GM19467 (cell line): ENCODE data around the gene ANKRD44.
"Not testable (repeated sequence)": the region's sequence is repeated elsewhere in the genome, so short reads cannot be mapped to it uniquely, and the experiment has no call there.

Source experiments
- ATAC-seq: cut with Tn5 transposase; IDR thresholded peaks from one replicate; pipeline ENCODE4 v1.9.1; 2021; ENCODE audit warnings: mild to moderate bottlenecking, moderate library complexity; ENCODE audit not compliant: unreplicated experiment

ANKRD44 gene

GRCh38 chr2:197310271-197310985 is at the start of gene ANKRD44:
Gene ANKRD44, minus strand, starts transcription at chr2:197310780. Its CDS starts 176 bp downstream, at chr2:197310604.
- peak; percentile 65 for ATAC-seq

- no peak for ATAC-seq
These were observed 49.3 kb upstream of the ANKRD44 start for GRCh38 chr2:197359859-197360258.

GRCh38 chr2:197358931-197359330 is 48.4 kb upstream of the ANKRD44 start:
- ATAC-seq: no peak

- no peak for ATAC-seq
These were observed 47.4 kb upstream of the ANKRD44 start for GRCh38 chr2:197357986-197358385.

- no peak for ATAC-seq
These were observed 45.6 kb upstream of the ANKRD44 start for GRCh38 chr2:197356136-197356535.

- ATAC-seq: no peak
These were observed 43.6 kb upstream of the ANKRD44 start for GRCh38 chr2:197354169-197354558.

- no peak for ATAC-seq
These were observed 43.0 kb upstream of the ANKRD44 start for GRCh38 chr2:197353393-197354168.

- no peak for ATAC-seq
These were observed 39.1 kb upstream of the ANKRD44 start for GRCh38 chr2:197349699-197350098.

GRCh38 chr2:197348721-197349360 is 38.3 kb upstream of the ANKRD44 start:
- no peak for ATAC-seq

- no peak for ATAC-seq
These were observed 35.3 kb upstream of the ANKRD44 start for GRCh38 chr2:197345846-197346370.

- ATAC-seq: not testable (repeated sequence)
These were observed 33.4 kb upstream of the ANKRD44 start for GRCh38 chr2:197343968-197344367.

GRCh38 chr2:197340591-197340990 is 30.0 kb upstream of the ANKRD44 start:
- ATAC-seq: no peak

- no peak for ATAC-seq
These were observed 29.1 kb upstream of the ANKRD44 start for GRCh38 chr2:197339496-197340220.

- no peak for ATAC-seq
These were observed 28.4 kb upstream of the ANKRD44 start for GRCh38 chr2:197339016-197339415.

- no peak for ATAC-seq
These were observed 22.1 kb upstream of the ANKRD44 start for GRCh38 chr2:197332641-197333040.

- ATAC-seq: no peak
These were observed 17.9 kb upstream of the ANKRD44 start for GRCh38 chr2:197328461-197328860.

GRCh38 chr2:197327472-197328098 is 17.0 kb upstream of the ANKRD44 start:
- ATAC-seq: no peak

- no peak for ATAC-seq
These were observed 16.5 kb upstream of the ANKRD44 start for GRCh38 chr2:197327073-197327471.

GRCh38 chr2:197324801-197325200 is 14.2 kb upstream of the ANKRD44 start:
- ATAC-seq: peak; percentile 80
